ENCODE measurements around the gene ADM.

DNA sequence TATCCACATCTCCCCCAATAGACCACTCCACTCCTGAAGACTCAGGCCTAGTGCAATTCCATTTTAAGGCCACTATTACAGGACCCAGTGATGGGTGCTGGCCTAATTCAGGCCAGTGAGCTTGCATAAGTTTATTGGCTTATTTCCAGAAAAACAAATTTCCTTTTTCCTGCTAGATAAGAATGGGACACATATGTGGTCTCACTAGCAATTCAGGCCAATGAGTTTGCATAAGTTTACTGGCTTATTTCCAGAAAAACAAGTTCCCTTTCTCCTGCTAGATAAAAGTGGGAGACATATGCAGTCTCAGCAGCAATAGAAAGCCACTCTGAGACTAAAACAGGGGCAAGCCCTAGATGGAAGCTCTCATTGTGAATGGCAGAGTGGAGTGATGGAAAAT lies 22.4 kb downstream of the ADM start:
- TF ChIP-seq YY1 (IDR thresholded peaks at IDR 0.05), result peak; percentile 41
- TF ChIP-seq, protein P1, sequence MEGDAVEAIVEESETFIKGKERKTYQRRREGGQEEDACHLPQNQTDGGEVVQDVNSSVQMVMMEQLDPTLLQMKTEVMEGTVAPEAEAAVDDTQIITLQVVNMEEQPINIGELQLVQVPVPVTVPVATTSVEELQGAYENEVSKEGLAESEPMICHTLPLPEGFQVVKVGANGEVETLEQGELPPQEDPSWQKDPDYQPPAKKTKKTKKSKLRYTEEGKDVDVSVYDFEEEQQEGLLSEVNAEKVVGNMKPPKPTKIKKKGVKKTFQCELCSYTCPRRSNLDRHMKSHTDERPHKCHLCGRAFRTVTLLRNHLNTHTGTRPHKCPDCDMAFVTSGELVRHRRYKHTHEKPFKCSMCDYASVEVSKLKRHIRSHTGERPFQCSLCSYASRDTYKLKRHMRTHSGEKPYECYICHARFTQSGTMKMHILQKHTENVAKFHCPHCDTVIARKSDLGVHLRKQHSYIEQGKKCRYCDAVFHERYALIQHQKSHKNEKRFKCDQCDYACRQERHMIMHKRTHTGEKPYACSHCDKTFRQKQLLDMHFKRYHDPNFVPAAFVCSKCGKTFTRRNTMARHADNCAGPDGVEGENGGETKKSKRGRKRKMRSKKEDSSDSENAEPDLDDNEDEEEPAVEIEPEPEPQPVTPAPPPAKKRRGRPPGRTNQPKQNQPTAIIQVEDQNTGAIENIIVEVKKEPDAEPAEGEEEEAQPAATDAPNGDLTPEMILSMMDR (IDR thresholded peaks at IDR 0.05; ENCODE audit: low read depth, low read length, missing input control), result peak; percentile 11
- peak in 1 of 2 donors; percentile 61 for TF ChIP-seq JUND (IDR thresholded peaks at IDR 0.05)
- peak in 1 of 2 donors; percentile 70 for TF ChIP-seq EGR1 (IDR thresholded peaks at IDR 0.05; ENCODE audit: low read depth in 2 of 2)
- TF ChIP-seq TAF1 (conservative IDR thresholded peaks at IDR 0.05), result no peak
- peak; percentile 53 to 61 for TF ChIP-seq RAD21 (IDR thresholded peaks at IDR 0.05)
- TF ChIP-seq, protein P2, sequence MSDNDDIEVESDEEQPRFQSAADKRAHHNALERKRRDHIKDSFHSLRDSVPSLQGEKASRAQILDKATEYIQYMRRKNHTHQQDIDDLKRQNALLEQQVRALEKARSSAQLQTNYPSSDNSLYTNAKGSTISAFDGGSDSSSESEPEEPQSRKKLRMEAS (IDR thresholded peaks at IDR 0.05), result peak; percentile 76
- TF ChIP-seq, protein P3, sequence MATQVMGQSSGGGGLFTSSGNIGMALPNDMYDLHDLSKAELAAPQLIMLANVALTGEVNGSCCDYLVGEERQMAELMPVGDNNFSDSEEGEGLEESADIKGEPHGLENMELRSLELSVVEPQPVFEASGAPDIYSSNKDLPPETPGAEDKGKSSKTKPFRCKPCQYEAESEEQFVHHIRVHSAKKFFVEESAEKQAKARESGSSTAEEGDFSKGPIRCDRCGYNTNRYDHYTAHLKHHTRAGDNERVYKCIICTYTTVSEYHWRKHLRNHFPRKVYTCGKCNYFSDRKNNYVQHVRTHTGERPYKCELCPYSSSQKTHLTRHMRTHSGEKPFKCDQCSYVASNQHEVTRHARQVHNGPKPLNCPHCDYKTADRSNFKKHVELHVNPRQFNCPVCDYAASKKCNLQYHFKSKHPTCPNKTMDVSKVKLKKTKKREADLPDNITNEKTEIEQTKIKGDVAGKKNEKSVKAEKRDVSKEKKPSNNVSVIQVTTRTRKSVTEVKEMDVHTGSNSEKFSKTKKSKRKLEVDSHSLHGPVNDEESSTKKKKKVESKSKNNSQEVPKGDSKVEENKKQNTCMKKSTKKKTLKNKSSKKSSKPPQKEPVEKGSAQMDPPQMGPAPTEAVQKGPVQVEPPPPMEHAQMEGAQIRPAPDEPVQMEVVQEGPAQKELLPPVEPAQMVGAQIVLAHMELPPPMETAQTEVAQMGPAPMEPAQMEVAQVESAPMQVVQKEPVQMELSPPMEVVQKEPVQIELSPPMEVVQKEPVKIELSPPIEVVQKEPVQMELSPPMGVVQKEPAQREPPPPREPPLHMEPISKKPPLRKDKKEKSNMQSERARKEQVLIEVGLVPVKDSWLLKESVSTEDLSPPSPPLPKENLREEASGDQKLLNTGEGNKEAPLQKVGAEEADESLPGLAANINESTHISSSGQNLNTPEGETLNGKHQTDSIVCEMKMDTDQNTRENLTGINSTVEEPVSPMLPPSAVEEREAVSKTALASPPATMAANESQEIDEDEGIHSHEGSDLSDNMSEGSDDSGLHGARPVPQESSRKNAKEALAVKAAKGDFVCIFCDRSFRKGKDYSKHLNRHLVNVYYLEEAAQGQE (IDR thresholded peaks at IDR 0.05), result peak; percentile 27
- peak in 1 of 2 donors; percentile 29 for TF ChIP-seq GABPA (IDR thresholded peaks at IDR 0.05 in 1 of 2, conservative IDR thresholded peaks at IDR 0.05 in 1 of 2)
- TF ChIP-seq, protein P4, sequence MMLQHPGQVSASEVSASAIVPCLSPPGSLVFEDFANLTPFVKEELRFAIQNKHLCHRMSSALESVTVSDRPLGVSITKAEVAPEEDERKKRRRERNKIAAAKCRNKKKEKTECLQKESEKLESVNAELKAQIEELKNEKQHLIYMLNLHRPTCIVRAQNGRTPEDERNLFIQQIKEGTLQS (IDR thresholded peaks at IDR 0.05), result peak; percentile 44
- TF ChIP-seq, protein P5, sequence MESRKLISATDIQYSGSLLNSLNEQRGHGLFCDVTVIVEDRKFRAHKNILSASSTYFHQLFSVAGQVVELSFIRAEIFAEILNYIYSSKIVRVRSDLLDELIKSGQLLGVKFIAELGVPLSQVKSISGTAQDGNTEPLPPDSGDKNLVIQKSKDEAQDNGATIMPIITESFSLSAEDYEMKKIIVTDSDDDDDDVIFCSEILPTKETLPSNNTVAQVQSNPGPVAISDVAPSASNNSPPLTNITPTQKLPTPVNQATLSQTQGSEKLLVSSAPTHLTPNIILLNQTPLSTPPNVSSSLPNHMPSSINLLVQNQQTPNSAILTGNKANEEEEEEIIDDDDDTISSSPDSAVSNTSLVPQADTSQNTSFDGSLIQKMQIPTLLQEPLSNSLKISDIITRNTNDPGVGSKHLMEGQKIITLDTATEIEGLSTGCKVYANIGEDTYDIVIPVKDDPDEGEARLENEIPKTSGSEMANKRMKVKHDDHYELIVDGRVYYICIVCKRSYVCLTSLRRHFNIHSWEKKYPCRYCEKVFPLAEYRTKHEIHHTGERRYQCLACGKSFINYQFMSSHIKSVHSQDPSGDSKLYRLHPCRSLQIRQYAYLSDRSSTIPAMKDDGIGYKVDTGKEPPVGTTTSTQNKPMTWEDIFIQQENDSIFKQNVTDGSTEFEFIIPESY (IDR thresholded peaks at IDR 0.05), result peak; percentile 34
- peak in 1 of 2 donors; percentile 59 for TF ChIP-seq HNF4A (conservative IDR thresholded peaks at IDR 0.05)

Data from liver (tissue), 3 donors.